Muscle of leg (tissue), 11 donors: ENCODE data around the gene FAM184B. TPM values are rescaled to one million over a fixed set of nuclear protein-coding genes. Genes with fewer than 3 reads are reported as not detected.

Experiments
- DNase-seq: peaks from one replicate; pipeline ENCODE4 v3.0.0; 2013
- H3K27ac ChIP-seq: one replicate; pipeline ENCODE4 v1.5.1; 2013; ENCODE audit warnings: mild to moderate bottlenecking, low read length, control low read depth
- H3K27me3 ChIP-seq: one replicate; pipeline ENCODE4 v1.6.1; 2013; ENCODE audit warnings: low read length; ENCODE audit not compliant: control insufficient read depth, insufficient read depth
- H3K36me3 ChIP-seq: one replicate; pipeline ENCODE4 v1.6.1; 2013; ENCODE audit warnings: low read length; ENCODE audit not compliant: control insufficient read depth, insufficient read depth
- H3K4me1 ChIP-seq: one replicate; pipeline ENCODE4 v1.6.1; 2013; ENCODE audit warnings: low read length; ENCODE audit not compliant: control insufficient read depth, insufficient read depth
- H3K4me3 ChIP-seq: one replicate; pipeline ENCODE4 v1.5.1; 2013; ENCODE audit warnings: low read length, control low read depth
- H3K9me3 ChIP-seq: replicated peaks from 2 replicates; pipeline ENCODE4 v1.6.1; 2013; ENCODE audit warnings: low read depth, low read length; ENCODE audit not compliant: control insufficient read depth
- WGBS: methylation state at CpG from one replicate; pipeline ENCODE4 v1.1.5; 2013; ENCODE audit warnings: missing lambda C conversion rate; ENCODE audit not compliant: insufficient coverage; 5-methylcytosine and 5-hydroxymethylcytosine counted together
- polyA plus RNA-seq, 8 donors: library from polyadenylated mRNA; unstranded; fragments of 120-200 nt; gene quantifications; one replicate each; pipeline versions ENCODE4 v1.2.1 to v1.2.3, GENCODE V29; 2013; ENCODE audit warnings: inconsistent platforms in 1 of 8, low replicate concordance in 1 of 8; ENCODE audit not compliant: insufficient read length in 8 of 8, insufficient read depth in 1 of 8
- total RNA-seq: library from RNA; stranded (reverse); fragments of 120-200 nt; gene quantifications from one replicate; pipeline ENCODE4 v1.2.4, GENCODE V29; 2013

FAM184B gene
- total and polyA plus RNA-seq, 9 donors, result 1.1 to 6.4 (median 4.1) TPM

GRCh38 chr4:17810260-17811077, 29.0 kb upstream of the FAM184B start, which contains the start of the genes DCAF16 and NCAPG:
TSS of gene DCAF16 (minus strand) at chr4:17810757. CDS start at chr4:17804141, 6,616 bp downstream.
TSS of gene NCAPG (plus strand) at chr4:17810979. CDS start at chr4:17811078, 99 bp downstream.
- peaks cover 10% of the 10 kb centered on the region for H3K4me1 ChIP-seq

GRCh38 chr4:17809667-17810066, 28.2 kb upstream of the FAM184B start:
- peak overlapping the region; percentile 98 for H3K27ac ChIP-seq
- peak overlapping the region; percentile 81 for H3K4me3 ChIP-seq
- WGBS, result no CpG with 5 or more reads among the region's 7 CpGs
- H3K27me3 ChIP-seq, result no peaks in the 10 kb centered on the region
- H3K36me3 ChIP-seq, result peaks cover 6% of the 10 kb centered on the region
- no peak for DNase-seq
- H3K9me3 ChIP-seq, result no peaks in the 10 kb centered on the region
- H3K4me1 ChIP-seq, result peaks cover 10% of the 10 kb centered on the region

More at GRCh38 chr4:17810260-17811077, 29.0 kb upstream of the FAM184B start, which contains the start of the genes DCAF16 and NCAPG:
- Histone ChIP-seq H3K36me3 (peaks cover 6% of the 10 kb centered on the region), H3K9me3 (no peaks in the 10 kb centered on the region), H3K27me3 (no peaks in the 10 kb centered on the region), H3K4me3 (peak within 1 kb of the TSS; percentile 81), H3K27ac (peak within 1 kb of the TSS; percentile 98)
- DNase-seq, result peak; percentile 100
- WGBS, result under 1% methylated on average over 69 of the region's 69 CpGs

GRCh38 chr4:17807446-17807845, 26.0 kb upstream of the FAM184B start:
- H3K9me3 ChIP-seq, result no peaks in the 10 kb centered on the region
- H3K27ac ChIP-seq, result no peak overlapping the region
- no peaks in the 10 kb centered on the region for H3K27me3 ChIP-seq
- peaks cover 25% of the 10 kb centered on the region for H3K36me3 ChIP-seq
- no peak for DNase-seq
- no CpG with 5 or more reads among the region's 6 CpGs for WGBS
- H3K4me3 ChIP-seq, result no peak overlapping the region
- peaks cover 10% of the 10 kb centered on the region for H3K4me1 ChIP-seq

GRCh38 chr4:17805580-17806155, 24.2 kb upstream of the FAM184B start:
- no peak for DNase-seq
- H3K9me3 ChIP-seq, result no peaks in the 10 kb centered on the region
- peaks cover 28% of the 10 kb centered on the region for H3K36me3 ChIP-seq
- H3K4me1 ChIP-seq, result peaks cover 7% of the 10 kb centered on the region
- H3K4me3 ChIP-seq, result no peak overlapping the region
- H3K27ac ChIP-seq, result no peak overlapping the region
- H3K27me3 ChIP-seq, result no peaks in the 10 kb centered on the region
- no CpG with 5 or more reads among the region's 3 CpGs for WGBS

- WGBS, result no CpG with 5 or more reads among the region's 1 CpG
- Histone ChIP-seq H3K4me3 (no peak overlapping the region), H3K27me3 (no peaks in the 10 kb centered on the region), H3K4me1 (no peaks in the 10 kb centered on the region), H3K27ac (no peak overlapping the region), H3K36me3 (peaks cover 12% of the 10 kb centered on the region), H3K9me3 (no peaks in the 10 kb centered on the region)
- DNase-seq, result no peak
Measured at GRCh38 chr4:17797808-17798207, 16.4 kb upstream of the FAM184B start.

GRCh38 chr4:17794730-17795129, 13.3 kb upstream of the FAM184B start:
- no peak overlapping the region for H3K27ac ChIP-seq
- 80% methylated on average over 1 of the region's 1 CpG for WGBS
- H3K4me1 ChIP-seq, result no peaks in the 10 kb centered on the region
- no peak overlapping the region for H3K4me3 ChIP-seq
- H3K36me3 ChIP-seq, result peaks cover 13% of the 10 kb centered on the region
- H3K27me3 ChIP-seq, result no peaks in the 10 kb centered on the region
- DNase-seq, result no peak
- no peaks in the 10 kb centered on the region for H3K9me3 ChIP-seq

GRCh38 chr4:17788956-17789355, 7.5 kb upstream of the FAM184B start:
- peaks cover 6% of the 10 kb centered on the region for H3K36me3 ChIP-seq
- no peaks in the 10 kb centered on the region for H3K27me3 ChIP-seq
- H3K9me3 ChIP-seq, result no peaks in the 10 kb centered on the region
- no peak for DNase-seq
- H3K4me3 ChIP-seq, result no peak overlapping the region
- no peak overlapping the region for H3K27ac ChIP-seq
- H3K4me1 ChIP-seq, result no peaks in the 10 kb centered on the region

GRCh38 chr4:17787315-17787714, 5.9 kb upstream of the FAM184B start:
- H3K27ac ChIP-seq, result no peak overlapping the region
- DNase-seq, result no peak
- no peaks in the 10 kb centered on the region for H3K9me3 ChIP-seq
- H3K4me3 ChIP-seq, result no peak overlapping the region
- peaks cover 6% of the 10 kb centered on the region for H3K36me3 ChIP-seq
- WGBS, result no CpG with 5 or more reads among the region's 5 CpGs
- H3K27me3 ChIP-seq, result no peaks in the 10 kb centered on the region
- H3K4me1 ChIP-seq, result no peaks in the 10 kb centered on the region

GRCh38 chr4:17786567-17786966, 5.1 kb upstream of the FAM184B start:
- Histone ChIP-seq H3K4me3 (no peak overlapping the region), H3K27ac (no peak overlapping the region), H3K4me1 (peaks cover 7% of the 10 kb centered on the region), H3K9me3 (no peaks in the 10 kb centered on the region), H3K36me3 (peaks cover 3% of the 10 kb centered on the region), H3K27me3 (peaks cover 7% of the 10 kb centered on the region)
- no peak for DNase-seq
- WGBS, result no CpG with 5 or more reads among the region's 5 CpGs

- H3K9me3 ChIP-seq, result no peaks in the 10 kb centered on the region
- no peak for DNase-seq
- WGBS, result 45% methylated on average over 2 of the region's 5 CpGs
- H3K4me1 ChIP-seq, result peaks cover 12% of the 10 kb centered on the region
- no peak overlapping the region for H3K27ac ChIP-seq
- H3K36me3 ChIP-seq, result no peaks in the 10 kb centered on the region
- H3K27me3 ChIP-seq, result peaks cover 14% of the 10 kb centered on the region
- H3K4me3 ChIP-seq, result no peak overlapping the region
Measured at GRCh38 chr4:17785858-17786257, 4.4 kb upstream of the FAM184B start.
